OCI-LY1 (cell line): ENCODE results near the gene PARN.

ENCODE experiments used
- CTCF ChIP-seq: fragments of 200-600 bp; sonication (generic), shearing (Covaris generic); IDR thresholded peaks from 2 replicates; pipeline ENCODE4 v1.5.1; 2017; ENCODE audit warnings: mild to moderate bottlenecking, antibody characterized with exemption, low read length, moderate library complexity, mixed read lengths
- EZH2 ChIP-seq: fragments of 200-600 bp; sonication (generic), shearing (Covaris generic); IDR thresholded peaks from 2 replicates; pipeline ENCODE4 v1.8.0; 2017; ENCODE audit warnings: borderline replicate concordance, mixed run types, mild to moderate bottlenecking, antibody characterized with exemption, low read length, moderate library complexity, mixed read lengths

DNA sequence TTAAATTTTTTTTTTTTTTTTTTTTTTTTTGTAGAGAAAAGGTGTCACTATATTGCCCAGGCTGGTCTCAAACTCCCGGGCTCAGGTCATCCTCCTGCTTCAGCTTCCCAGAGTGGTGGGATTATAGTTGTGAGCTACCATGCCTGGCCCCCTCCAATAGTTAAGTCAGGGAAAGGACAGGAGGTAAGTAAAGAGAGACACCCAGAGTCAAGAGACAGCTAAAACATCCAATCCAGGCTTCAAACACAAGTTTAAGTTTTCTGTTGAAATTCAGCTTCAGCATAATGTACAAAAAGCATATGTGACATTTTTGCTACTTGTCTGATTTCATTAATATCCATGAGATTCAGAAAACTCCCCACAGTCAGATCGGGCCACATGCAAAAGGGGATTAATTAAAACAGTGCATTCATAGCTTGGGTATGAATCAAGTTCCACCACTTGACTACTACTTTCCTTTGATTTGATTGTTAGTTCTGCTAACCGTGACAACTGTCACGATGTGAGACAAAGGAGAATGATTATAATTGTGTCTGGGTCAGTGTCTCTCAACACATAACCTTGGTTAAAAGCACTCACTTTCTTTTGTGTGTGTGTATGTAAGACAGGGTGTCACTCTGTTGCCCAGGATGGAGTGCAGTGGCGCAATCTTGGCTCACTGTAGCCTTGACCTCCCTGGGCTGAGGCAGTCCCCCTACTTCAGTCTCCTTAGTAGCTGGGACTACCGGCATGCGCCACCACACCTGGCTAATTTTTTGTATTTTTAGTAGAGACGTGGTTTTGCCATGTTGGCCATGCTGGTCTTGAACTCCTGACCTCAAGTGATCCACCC lies 184.9 kb downstream of the PARN start:
- TF ChIP-seq CTCF (no peak), EZH2 (no peak)
